Neuronal stem cell (in vitro differentiated cells): ENCODE measurements around the gene FAM120C.

ENCODE experiments used
- DNase-seq: peaks from one replicate; pipeline ENCODE4 v3.0.0-alpha.2; 2013; ENCODE audit warnings: low spot score
- H2AFZ ChIP-seq: one replicate; pipeline ENCODE4 v1.6.1; 2013; ENCODE audit warnings: mild to moderate bottlenecking, low read length, inconsistent platforms
- H2AK5ac ChIP-seq: 2 replicates; pipeline ENCODE4 v1.6.1; 2013; ENCODE audit warnings: low read depth, mild to moderate bottlenecking, inconsistent platforms, low read length, moderate library complexity, mixed read lengths
- H2BK120ac ChIP-seq: 2 replicates; pipeline ENCODE4 v1.6.1; 2013; ENCODE audit warnings: low read depth, mild to moderate bottlenecking, inconsistent platforms, low read length, moderate library complexity, mixed read lengths
- H2BK12ac ChIP-seq: one replicate; pipeline ENCODE4 v1.6.1; 2013; ENCODE audit warnings: low read length, inconsistent platforms
- H2BK15ac ChIP-seq: 2 replicates; pipeline ENCODE4 v1.6.1; 2013; ENCODE audit warnings: mild to moderate bottlenecking, low read length, inconsistent platforms, mixed read lengths
- H2BK5ac ChIP-seq: one replicate; pipeline ENCODE4 v1.6.1; 2013; ENCODE audit warnings: inconsistent platforms, mild to moderate bottlenecking, low read length, moderate library complexity
- H3K14ac ChIP-seq: one replicate; pipeline ENCODE4 v1.6.1; 2013; ENCODE audit warnings: low read length, inconsistent platforms
- H3K18ac ChIP-seq: 2 replicates; pipeline ENCODE4 v1.6.1; 2013; ENCODE audit warnings: low read length, inconsistent platforms
- H3K23ac ChIP-seq: 2 replicates; pipeline ENCODE4 v1.6.1; 2013; ENCODE audit warnings: low read depth, mild to moderate bottlenecking, mixed read lengths, low read length, inconsistent platforms; ENCODE audit not compliant: poor library complexity
- H3K27ac ChIP-seq: replicated peaks from 3 replicates; pipeline ENCODE4 v1.5.1; 2013; ENCODE audit warnings: low read length, inconsistent platforms
- H3K27me3 ChIP-seq, 3 experiments: 2 replicates each; pipeline ENCODE4 v1.6.1; 2013; ENCODE audit warnings: low read length in 3 of 3, mild to moderate bottlenecking in 2 of 3, inconsistent platforms in 1 of 3, low read depth in 1 of 3, mixed read lengths in 1 of 3, moderate library complexity in 1 of 3; ENCODE audit not compliant: control insufficient read depth in 3 of 3, insufficient read depth in 3 of 3
- H3K36me3 ChIP-seq, 2 donors: replicated peaks in 1 of 2; 2 replicates each; pipeline ENCODE4 v1.6.1; 2013; ENCODE audit warnings: low read length in 2 of 2; ENCODE audit not compliant: control insufficient read depth in 2 of 2, insufficient read depth in 2 of 2
- H3K4ac ChIP-seq: 2 replicates; pipeline ENCODE4 v1.6.1; 2013; ENCODE audit warnings: inconsistent platforms, mild to moderate bottlenecking, low read length, moderate library complexity
- H3K4me1 ChIP-seq, 2 donors: 1 replicate in 1 of 2; 2 replicates in 1 of 2; pipeline ENCODE4 v1.6.1; 2013; ENCODE audit warnings: low read length in 2 of 2, low read depth in 1 of 2; ENCODE audit not compliant: control insufficient read depth in 2 of 2, insufficient read depth in 1 of 2
- H3K4me2 ChIP-seq: one replicate; pipeline ENCODE4 v1.6.1; 2013; ENCODE audit warnings: mild to moderate bottlenecking, low read length, inconsistent platforms; ENCODE audit not compliant: insufficient read depth, poor library complexity, severe bottlenecking
- H3K4me3 ChIP-seq, 2 donors: 2 replicates each; pipeline ENCODE4 v1.5.1; 2013; ENCODE audit warnings: low read length in 2 of 2, mild to moderate bottlenecking in 2 of 2, inconsistent platforms in 1 of 2, moderate library complexity in 1 of 2
- H3K79me1 ChIP-seq: one replicate; pipeline ENCODE4 v1.6.1; 2013; ENCODE audit warnings: low read depth, mild to moderate bottlenecking, inconsistent platforms, low read length, moderate library complexity
- H3K9ac ChIP-seq: one replicate; pipeline ENCODE4 v1.6.1; 2013; ENCODE audit warnings: mild to moderate bottlenecking, low read depth, low read length, inconsistent platforms; ENCODE audit not compliant: poor library complexity
- H3K9me3 ChIP-seq, 2 donors: replicated peaks in 1 of 2; 2 replicates each; pipeline versions ENCODE3 to v1.6.1; 2013; ENCODE audit warnings: low read length in 2 of 2, mild to moderate bottlenecking in 2 of 2, inconsistent platforms in 1 of 2, low read depth in 1 of 2, mixed read lengths in 1 of 2, moderate library complexity in 1 of 2; ENCODE audit not compliant: control insufficient read depth in 2 of 2, insufficient read depth in 1 of 2
- H4K8ac ChIP-seq: one replicate; pipeline ENCODE4 v1.6.1; 2013; ENCODE audit warnings: low read depth, mild to moderate bottlenecking, inconsistent platforms, low read length, moderate library complexity
- H4K91ac ChIP-seq: one replicate; pipeline ENCODE4 v1.6.1; 2013; ENCODE audit warnings: low read length, low read depth, mild to moderate bottlenecking, inconsistent platforms; ENCODE audit not compliant: poor library complexity
- WGBS, 2 donors: extraction: QIAGEN DNeasy Blood & Tissue Kit; methylation state at CpG; one replicate each; pipeline ENCODE4 v1.1.7; 2013; ENCODE audit warnings: missing lambda C conversion rate in 2 of 2, mixed read lengths in 1 of 2; ENCODE audit not compliant: insufficient read length in 2 of 2, insufficient replicate concordance in 1 of 2; ENCODE audit errors: extremely low coverage in 2 of 2; 5-methylcytosine and 5-hydroxymethylcytosine counted together

Gene FAM120C

DNA sequence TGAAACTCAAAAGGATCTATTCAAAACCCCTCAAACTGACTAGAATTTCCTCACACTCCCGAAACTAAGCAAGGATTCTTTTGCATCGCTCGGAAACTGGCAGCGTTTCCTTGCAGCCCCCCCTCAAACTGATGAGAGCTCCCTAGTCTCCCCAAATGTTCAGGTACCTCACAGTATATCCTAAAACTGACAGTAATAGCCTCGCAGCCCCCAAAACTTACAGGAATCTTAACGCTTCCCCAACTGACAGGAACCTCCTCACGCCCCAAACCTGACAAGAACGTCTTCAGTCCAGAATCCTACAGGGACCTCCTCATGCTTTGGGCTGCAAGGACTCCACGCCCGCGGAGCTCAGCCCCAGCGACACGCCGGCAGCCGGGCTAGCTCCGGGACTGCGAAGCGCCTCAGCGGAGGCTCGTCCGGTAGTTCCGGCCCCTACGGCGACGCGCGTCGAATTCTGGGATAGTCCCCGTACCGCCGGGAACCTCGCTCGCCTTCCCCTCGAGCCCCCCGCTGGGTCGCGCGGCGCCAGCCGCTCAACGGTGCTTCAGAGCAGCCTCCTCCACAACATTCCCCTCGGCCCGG is 139.4 kb downstream of the FAM120C start:
- peak overlapping the region; percentile 93 for H2AFZ ChIP-seq
- H3K27ac ChIP-seq: peak overlapping the region; percentile 94
- H2BK120ac ChIP-seq: peak overlapping the region; percentile 87
- H2BK12ac ChIP-seq: no peak overlapping the region
- H3K27me3 ChIP-seq: no peaks in the 10 kb centered on the region
- H2AK5ac ChIP-seq: no peak overlapping the region
- peak overlapping the region; percentile 96 for H3K18ac ChIP-seq
- no CpG with 5 or more reads among the region's 43 CpGs for WGBS, 2 donors
- H3K36me3 ChIP-seq: peaks cover 0 to 28% of the 10 kb centered on the region in 2 donors
- H3K23ac ChIP-seq: no peak overlapping the region
- H3K4ac ChIP-seq: no peak overlapping the region
- DNase-seq: peak; percentile 4
- peak overlapping the region; percentile 69 to 84 for H3K4me3 ChIP-seq
- no peaks in the 10 kb centered on the region for H3K79me1 ChIP-seq
- no peaks in the 10 kb centered on the region for H3K9me3 ChIP-seq
- H2BK5ac ChIP-seq: no peak overlapping the region
- peak overlapping the region; percentile 84 for H3K9ac ChIP-seq
- peaks cover 3% of the 10 kb centered on the region in 2 donors for H3K4me1 ChIP-seq
- H3K4me2 ChIP-seq: peak overlapping the region; percentile 42
- H3K14ac ChIP-seq: no peak overlapping the region
- no peak overlapping the region for H4K8ac ChIP-seq
- H4K91ac ChIP-seq: no peak overlapping the region
- no peak overlapping the region for H2BK15ac ChIP-seq

DNA sequence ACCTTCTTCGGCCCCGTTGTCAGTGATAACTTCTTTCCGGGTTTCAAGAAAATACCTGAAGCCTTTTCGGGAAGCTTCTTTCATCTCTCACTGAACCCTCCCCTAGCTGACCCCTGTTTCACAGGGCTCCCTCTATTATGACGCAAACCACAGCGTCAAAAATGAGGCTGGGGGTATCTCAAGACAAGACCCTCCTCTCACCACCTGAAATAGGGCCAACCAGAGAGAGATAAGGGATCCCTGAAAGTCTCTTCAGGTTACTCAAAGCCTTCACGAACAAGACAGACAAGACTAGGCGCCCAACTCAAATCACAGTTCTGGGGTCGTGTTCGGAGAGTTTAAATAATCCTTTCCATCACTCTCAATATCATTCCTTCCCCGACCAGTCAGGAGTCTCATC is 140.0 kb downstream of the FAM120C start:
- peak overlapping the region; percentile 42 for H3K4me2 ChIP-seq
- no peak overlapping the region for H3K23ac ChIP-seq
- H3K4me1 ChIP-seq: peaks cover 3% of the 10 kb centered on the region in 2 donors
- H3K4me3 ChIP-seq: peak overlapping the region; percentile 69 to 84
- H2BK120ac ChIP-seq: no peak overlapping the region
- peak; percentile 2 for DNase-seq
- no peak overlapping the region for H3K14ac ChIP-seq
- no peaks in the 10 kb centered on the region for H3K79me1 ChIP-seq
- no peaks in the 10 kb centered on the region for H3K9me3 ChIP-seq
- no peak overlapping the region for H2AK5ac ChIP-seq
- no peak overlapping the region for H3K4ac ChIP-seq
- H3K27me3 ChIP-seq: no peaks in the 10 kb centered on the region
- H4K8ac ChIP-seq: no peak overlapping the region
- no peak overlapping the region for H2BK12ac ChIP-seq
- no peak overlapping the region for H3K27ac ChIP-seq
- no peak overlapping the region for H4K91ac ChIP-seq
- peak overlapping the region; percentile 93 for H2AFZ ChIP-seq
- no peak overlapping the region for H3K9ac ChIP-seq
- no peak overlapping the region for H2BK5ac ChIP-seq
- no CpG with 5 or more reads among the region's 11 CpGs for WGBS, 2 donors
- H3K18ac ChIP-seq: no peak overlapping the region
- peaks cover 0 to 31% of the 10 kb centered on the region in 2 donors for H3K36me3 ChIP-seq
- H2BK15ac ChIP-seq: no peak overlapping the region

DNA sequence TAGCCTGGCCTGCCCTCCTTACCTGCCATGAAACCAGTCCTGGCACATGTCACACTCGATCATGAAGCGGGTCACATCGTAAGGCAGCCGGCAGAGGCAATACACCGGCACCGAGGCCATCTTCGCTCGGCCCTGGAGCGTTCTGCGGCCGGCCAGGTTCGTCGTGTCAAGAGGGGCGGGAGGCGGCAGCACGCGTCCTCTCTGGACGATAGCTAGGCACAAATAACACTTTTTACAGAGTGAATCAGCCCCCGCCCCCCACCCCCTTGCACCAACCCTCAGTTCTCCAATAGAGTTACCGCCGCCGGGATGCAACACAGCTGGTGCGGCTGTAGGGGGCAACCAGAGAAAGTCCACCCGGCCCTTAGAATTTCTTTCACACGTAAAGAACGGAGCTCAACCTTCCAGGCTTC is 140.4 kb downstream of the FAM120C start:
- H3K14ac ChIP-seq: no peak overlapping the region
- H3K23ac ChIP-seq: no peak overlapping the region
- peak overlapping the region; percentile 48 for H3K18ac ChIP-seq
- no peak overlapping the region for H2AK5ac ChIP-seq
- peak overlapping the region; percentile 69 to 72 for H3K4me3 ChIP-seq
- no peak overlapping the region for H4K8ac ChIP-seq
- no CpG with 5 or more reads among the region's 26 CpGs for WGBS, 2 donors
- no peaks in the 10 kb centered on the region for H3K79me1 ChIP-seq
- no peaks in the 10 kb centered on the region for H3K9me3 ChIP-seq
- H2AFZ ChIP-seq: peak overlapping the region; percentile 93
- no peak overlapping the region for H2BK12ac ChIP-seq
- no peak overlapping the region for H2BK120ac ChIP-seq
- no peak overlapping the region for H4K91ac ChIP-seq
- peak; percentile 33 for DNase-seq
- H3K9ac ChIP-seq: peak overlapping the region; percentile 81
- H3K4me2 ChIP-seq: peak overlapping the region; percentile 40
- H3K4me1 ChIP-seq: peaks cover 3% of the 10 kb centered on the region in 2 donors
- H2BK5ac ChIP-seq: no peak overlapping the region
- H3K36me3 ChIP-seq: peaks cover 0 to 35% of the 10 kb centered on the region in 2 donors
- no peak overlapping the region for H3K27ac ChIP-seq
- H3K4ac ChIP-seq: no peak overlapping the region
- H2BK15ac ChIP-seq: no peak overlapping the region
- H3K27me3 ChIP-seq: no peaks in the 10 kb centered on the region

DNA sequence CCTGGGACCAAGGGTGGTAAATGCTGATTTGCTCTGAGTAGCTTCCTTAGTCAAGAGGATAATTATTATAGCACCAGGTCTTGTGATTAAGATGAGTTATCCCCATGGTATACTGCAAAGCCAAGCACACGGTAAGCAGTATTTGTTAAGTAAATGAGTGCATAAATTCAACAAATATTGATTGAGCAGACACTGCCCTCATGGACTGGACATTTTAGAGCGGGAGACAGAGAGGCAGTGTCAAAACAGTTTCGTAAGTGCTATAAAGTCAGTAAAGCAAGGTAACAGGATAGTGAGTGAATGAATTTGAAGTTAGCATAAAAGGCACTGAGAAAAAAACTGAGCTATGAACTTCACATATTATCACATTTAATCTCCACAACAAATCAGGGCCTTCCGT is 152.7 kb downstream of the FAM120C start:
- H3K18ac ChIP-seq: no peak overlapping the region
- H2AK5ac ChIP-seq: no peak overlapping the region
- H3K4me2 ChIP-seq: no peak overlapping the region
- no peak overlapping the region for H3K9ac ChIP-seq
- no peak overlapping the region for H3K23ac ChIP-seq
- no peak overlapping the region for H4K91ac ChIP-seq
- DNase-seq: no peak
- H2BK5ac ChIP-seq: no peak overlapping the region
- no peak overlapping the region for H3K4me3 ChIP-seq
- no peaks in the 10 kb centered on the region for H3K4me1 ChIP-seq
- no peak overlapping the region for H4K8ac ChIP-seq
- no peak overlapping the region for H2BK12ac ChIP-seq
- H3K36me3 ChIP-seq: peaks cover 8 to 56% of the 10 kb centered on the region in 2 donors
- no peak overlapping the region for H3K14ac ChIP-seq
- H3K9me3 ChIP-seq: no peaks in the 10 kb centered on the region
- H3K27me3 ChIP-seq: no peaks in the 10 kb centered on the region
- H3K4ac ChIP-seq: no peak overlapping the region
- H3K27ac ChIP-seq: no peak overlapping the region
- H2BK15ac ChIP-seq: no peak overlapping the region
- H2AFZ ChIP-seq: no peak overlapping the region
- WGBS, 2 donors: no CpG with 5 or more reads among the region's 4 CpGs
- no peak overlapping the region for H2BK120ac ChIP-seq
- H3K79me1 ChIP-seq: peaks cover 3% of the 10 kb centered on the region
